Testis (tissue), 2 donors: ENCODE measurements around the gene NUP93.

Experiments used
- POLR2A ChIP-seq: fragments of 450-650 bp; IDR thresholded peaks from one replicate; pipeline ENCODE4 v1.6.1; 2017; ENCODE audit warnings: antibody characterized with exemption, mild to moderate bottlenecking, moderate library complexity
- TF ChIP-seq, protein P1 (sequence below), 3 experiments: fragments of 450-650 bp in 2 of 3; fragments of 200-600 bp in 1 of 3; sonication (generic) in 1 of 3; IDR thresholded peaks; one replicate each; pipeline ENCODE4 v1.5.1; 2016 to 2019; ENCODE audit warnings: antibody characterized with exemption in 3 of 3, mild to moderate bottlenecking in 2 of 3, moderate library complexity in 1 of 3

- TF ChIP-seq POLR2A: no peak
- TF ChIP-seq, protein P1, sequence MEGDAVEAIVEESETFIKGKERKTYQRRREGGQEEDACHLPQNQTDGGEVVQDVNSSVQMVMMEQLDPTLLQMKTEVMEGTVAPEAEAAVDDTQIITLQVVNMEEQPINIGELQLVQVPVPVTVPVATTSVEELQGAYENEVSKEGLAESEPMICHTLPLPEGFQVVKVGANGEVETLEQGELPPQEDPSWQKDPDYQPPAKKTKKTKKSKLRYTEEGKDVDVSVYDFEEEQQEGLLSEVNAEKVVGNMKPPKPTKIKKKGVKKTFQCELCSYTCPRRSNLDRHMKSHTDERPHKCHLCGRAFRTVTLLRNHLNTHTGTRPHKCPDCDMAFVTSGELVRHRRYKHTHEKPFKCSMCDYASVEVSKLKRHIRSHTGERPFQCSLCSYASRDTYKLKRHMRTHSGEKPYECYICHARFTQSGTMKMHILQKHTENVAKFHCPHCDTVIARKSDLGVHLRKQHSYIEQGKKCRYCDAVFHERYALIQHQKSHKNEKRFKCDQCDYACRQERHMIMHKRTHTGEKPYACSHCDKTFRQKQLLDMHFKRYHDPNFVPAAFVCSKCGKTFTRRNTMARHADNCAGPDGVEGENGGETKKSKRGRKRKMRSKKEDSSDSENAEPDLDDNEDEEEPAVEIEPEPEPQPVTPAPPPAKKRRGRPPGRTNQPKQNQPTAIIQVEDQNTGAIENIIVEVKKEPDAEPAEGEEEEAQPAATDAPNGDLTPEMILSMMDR (IDR thresholded peaks at IDR 0.05): no peak
Measured at GRCh38 chr16:56758930-56759329, 29.0 kb downstream of the NUP93 start.
